ENCODE results near the gene SLC25A26. TPM values are rescaled to one million over a fixed set of nuclear protein-coding genes. Genes with fewer than 3 reads are reported as not detected.
"Not testable (repeated sequence)": the region's sequence is repeated elsewhere in the genome, so short reads cannot be mapped to it uniquely, and the experiment has no call there.

SLC25A26 gene
- polyA plus RNA-seq, 1 donor: 26.4 TPM

DNA sequence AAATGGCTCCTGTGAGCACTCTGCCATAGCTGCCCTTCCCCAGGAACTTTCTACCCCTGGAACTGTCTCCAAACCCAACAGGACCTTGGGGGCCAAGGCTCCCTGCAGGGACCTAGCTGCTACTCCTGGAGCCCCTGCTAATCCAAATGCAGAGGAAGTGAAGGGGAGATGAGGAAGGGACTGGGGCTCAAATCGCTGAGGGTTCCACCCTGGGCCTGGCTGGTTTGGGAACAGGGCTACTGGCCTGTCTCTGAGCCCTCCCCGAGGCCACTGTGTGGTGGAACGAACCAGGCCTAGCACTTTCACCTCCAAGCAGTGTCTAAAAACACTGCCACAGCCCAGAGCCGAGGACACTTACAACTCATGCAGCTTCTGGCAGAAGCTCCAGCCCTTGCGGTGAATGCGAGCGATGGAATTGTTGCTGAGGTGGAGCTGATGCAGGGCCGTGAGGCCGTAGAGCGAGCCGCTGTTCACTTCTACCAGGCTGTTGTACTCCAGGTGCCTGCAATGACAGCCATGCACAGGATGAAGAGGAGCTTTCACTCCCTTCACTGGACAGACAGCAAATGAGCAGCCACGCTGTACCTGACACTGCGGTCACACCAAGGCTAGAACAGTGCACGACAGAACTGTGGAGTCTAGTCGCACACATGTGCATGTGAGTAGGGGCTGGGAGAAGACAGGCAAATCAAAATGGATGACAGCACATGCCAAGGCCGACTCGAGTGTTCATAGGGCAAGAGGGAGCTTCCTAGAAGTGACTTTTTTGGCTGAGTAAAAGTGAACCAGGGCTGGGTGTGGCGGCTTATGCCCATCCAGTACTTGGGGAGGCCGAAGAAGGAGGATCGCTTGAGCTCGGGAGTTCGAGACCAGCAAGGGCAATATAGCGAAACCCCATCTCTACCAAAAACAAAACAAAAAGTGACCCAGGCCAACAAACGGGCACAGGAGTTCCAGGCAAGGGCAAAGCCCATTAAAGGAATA lies 189.3 kb downstream of the SLC25A26 start:
- no peak for DNase-seq (ENCODE audit: low read depth)

- DNase-seq (ENCODE audit: low read depth): no peak
Measured at GRCh38 chr3:66410976-66411375, 190.2 kb downstream of the SLC25A26 start.

DNA sequence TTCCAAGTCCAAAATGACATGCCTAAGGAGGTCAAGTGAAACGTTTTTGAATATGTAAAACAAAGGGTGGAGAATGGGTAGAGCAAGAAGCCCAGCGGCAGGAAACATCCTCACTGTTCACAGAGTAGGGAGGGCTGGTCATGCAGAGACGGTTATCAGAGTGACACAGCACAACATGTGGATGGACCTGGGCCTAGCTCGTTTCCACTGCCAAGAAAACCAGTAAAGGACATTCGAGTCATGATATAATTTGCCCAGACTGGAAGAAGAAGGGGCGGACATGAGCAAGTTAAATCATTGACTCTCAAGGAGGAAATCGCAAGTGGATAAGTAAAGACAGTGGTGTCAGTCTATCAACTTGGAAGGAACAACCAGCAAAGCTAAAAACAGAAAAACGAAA lies 190.7 kb downstream of the SLC25A26 start:
- DNase-seq (ENCODE audit: low read depth): no peak

DNA sequence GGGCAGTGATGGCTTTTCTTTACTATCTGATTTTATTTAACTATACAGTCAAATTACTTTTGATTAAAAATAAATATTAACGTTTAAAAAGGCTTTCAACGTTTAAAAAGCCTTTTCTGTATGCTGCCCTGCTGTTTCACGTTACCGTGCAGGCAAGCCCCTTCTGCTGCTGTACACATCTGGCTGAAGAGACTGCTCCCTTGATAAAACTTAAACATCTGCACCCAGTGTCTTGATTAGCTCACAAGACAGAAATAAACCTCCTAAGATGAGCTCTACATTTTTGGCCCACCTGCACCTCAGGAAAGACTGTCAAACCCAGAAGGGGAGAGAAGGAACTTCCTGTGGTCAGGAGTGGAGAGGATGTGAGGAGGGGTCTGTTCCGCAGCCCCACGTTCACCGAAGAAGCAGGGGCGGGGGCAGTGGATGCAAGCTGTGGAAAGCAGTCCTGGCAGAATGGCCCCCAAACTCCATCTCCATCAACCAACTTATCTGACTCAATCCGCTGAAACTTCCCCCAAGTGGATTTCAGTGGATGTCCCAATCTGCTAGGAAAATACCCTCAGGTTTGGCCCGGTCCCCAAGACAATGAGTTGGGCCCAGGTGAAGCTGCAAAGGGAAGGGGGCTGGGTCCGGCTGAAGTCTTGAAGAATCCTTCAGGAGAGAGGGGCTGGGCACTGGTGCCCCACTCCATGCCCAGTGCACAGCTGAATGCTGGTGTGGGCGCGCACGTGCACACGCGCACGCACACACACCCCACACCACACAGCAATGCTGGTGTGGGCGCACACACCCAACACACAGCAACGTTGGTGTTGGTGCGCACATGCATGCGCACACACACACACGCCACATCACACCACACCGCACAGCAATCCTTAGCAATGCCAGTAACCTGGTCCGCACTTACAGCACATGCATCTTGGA lies 191.4 kb downstream of the SLC25A26 start:
- DNase-seq (ENCODE audit: low read depth): no peak

DNA sequence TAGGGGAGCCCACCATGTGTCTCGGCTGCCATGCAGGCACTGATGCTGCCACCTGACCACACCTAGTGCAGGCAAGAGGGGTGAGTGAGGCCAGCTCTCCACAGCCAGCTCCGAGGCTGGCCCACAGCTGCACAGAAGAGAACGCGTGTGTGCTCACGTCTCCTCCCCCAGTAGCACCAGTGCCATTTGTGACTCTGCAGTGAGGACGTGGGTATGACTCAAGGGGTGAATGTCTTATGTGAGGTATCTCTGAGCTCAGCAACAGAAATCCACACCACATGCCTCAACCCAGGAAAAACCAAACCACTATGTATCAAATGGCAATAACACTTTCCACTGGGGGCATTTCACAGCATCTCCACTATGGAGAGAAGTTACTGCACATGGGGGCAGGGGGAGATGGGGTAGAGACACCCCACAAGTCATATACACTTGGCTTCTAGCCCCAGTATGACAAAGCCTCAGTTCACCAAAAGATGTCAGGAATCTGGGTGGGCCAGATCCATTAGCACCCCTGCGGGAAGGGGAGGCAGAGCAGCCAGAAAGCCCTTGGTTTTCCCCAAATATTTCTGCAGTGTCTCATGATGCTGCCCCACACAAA lies 192.4 kb downstream of the SLC25A26 start:
- no peak for DNase-seq (ENCODE audit: low read depth)

DNA sequence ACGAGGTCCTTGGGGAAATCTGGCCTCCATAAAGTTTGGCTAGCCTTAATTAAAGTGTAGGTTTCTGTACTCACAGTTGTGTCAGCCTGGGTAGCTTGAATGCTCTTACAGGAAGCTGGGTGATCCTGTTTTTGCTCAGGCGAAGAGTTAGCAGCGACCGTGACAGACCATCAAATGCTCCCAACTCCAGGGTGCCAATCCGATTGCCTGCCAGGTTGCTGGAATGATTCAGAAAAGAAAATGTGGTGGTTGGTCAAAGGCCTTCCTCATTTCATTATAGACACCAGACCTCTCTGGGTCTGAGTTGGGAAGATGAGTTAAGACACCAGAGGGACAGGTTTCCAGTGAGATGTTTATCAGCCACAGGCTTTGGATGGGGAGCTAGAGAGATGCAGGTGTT lies 194.0 kb downstream of the SLC25A26 start:
- no peak for DNase-seq (ENCODE audit: low read depth)

- no peak for DNase-seq (ENCODE audit: low read depth)
Measured at GRCh38 chr3:66415867-66416428, 195.1 kb downstream of the SLC25A26 start.

DNA sequence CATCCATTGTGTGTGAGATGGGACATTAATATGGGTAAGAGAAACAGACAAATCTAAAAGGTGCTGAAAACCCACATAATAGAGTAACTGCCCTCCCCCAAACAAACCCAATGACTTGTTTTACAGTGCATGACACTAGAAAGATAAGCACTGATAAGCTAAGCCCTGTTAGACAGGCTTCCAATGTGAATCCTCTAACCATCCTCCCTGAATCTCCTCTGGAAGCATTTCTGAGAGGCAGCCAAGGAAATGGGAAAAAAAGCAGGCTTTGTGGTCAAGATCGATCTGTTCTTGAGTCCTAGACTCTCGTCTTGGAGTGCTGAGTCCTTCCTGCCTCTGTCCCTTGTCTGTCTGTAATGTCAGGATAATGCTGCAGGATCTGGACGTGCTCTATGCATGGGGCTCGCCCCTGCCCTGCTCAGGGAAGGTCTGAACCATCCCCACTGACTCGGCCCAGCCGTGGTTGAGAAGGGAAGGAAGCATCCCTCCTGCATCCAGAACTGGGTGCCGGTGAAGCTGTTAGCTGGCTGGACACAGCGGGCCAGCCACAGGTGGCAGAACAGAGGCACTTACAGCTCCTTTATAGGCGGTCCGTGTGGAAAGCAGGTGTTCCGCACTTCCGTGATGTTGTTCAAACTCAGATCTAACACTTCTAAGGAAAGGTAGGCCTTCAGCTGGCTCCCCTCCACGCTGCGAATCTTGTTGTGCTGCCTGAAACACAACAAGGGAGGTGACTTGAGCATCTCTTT lies 195.9 kb downstream of the SLC25A26 start:
- no peak for DNase-seq (ENCODE audit: low read depth)

- no peak for DNase-seq (ENCODE audit: low read depth)
Measured at GRCh38 chr3:66418475-66418931, 197.7 kb downstream of the SLC25A26 start.

DNA sequence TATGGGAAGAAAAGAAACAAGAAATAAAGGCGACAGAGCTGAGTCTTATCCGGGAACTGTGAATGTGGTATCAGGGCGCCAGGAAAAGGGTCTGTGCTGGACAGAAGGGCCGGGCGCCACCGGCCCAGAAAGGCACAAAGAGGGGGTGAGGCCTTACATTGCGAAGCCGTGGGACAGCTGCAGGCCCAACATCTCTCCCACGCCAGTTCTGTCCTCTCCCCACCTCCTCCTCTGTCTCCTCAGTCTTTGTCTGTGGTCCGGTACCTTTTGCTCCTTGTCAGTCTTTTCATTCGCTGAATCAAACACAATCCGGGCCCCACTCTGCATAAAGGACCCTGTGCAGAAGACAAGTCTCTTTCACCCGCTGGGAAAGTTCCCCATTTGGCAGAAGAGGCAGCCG lies 198.2 kb downstream of the SLC25A26 start:
- DNase-seq (ENCODE audit: low read depth): no peak

- not testable (repeated sequence) for DNase-seq (ENCODE audit: low read depth)
Measured at GRCh38 chr3:66421144-66421543, 200.3 kb downstream of the SLC25A26 start.

DNA sequence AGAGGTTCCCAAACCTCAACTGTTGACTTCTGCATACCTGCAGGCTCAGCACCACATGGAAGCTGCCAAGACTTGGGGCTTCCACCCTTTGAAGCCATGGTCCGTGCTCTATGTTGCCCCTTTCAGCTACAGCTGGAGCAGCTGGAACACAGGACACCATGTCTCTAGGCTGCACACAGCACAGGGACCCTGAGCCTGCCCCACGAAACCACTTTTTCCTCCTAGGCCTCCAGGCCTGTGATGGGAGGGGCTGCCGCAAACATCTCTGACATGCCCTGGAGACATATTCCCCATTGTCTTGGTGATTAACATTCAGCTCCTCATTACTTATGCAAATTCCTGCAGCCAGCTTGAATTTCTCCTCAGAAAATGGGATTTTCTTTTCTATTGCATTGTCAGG lies 201.1 kb downstream of the SLC25A26 start:
- not testable (repeated sequence) for DNase-seq (ENCODE audit: low read depth)

GRCh38 chr3:66423791-66424190 lies 203.0 kb downstream of the SLC25A26 start:
- no peak for DNase-seq (ENCODE audit: low read depth)

GRCh38 chr3:66425032-66425431 lies 204.2 kb downstream of the SLC25A26 start:
- no peak for DNase-seq (ENCODE audit: low read depth)

DNA sequence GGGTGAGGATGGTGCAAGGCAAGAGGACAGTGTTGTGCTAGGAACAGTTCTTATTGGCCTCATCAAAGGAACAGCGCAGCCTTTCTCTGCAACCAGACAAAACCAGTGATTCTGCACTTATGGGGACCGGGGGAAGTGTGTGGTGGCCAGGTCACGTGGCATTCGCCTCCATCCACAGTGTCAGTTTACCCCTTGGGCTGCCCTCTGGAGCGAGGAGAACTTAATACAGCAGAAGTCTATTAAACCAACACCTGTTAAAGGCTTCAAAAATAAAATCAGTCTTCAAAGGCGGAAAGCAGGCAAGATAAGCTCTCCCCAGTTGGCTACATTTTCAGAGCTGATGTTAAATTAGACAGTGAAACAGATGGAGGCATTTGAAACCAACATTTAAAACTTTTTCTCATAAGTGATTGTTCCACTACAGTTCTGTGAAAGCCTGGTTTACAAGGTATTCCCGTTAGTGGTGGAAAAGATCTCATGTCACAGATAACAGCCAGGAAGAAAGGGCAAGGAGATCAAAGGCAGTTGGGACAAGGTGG lies 204.8 kb downstream of the SLC25A26 start:
- DNase-seq (ENCODE audit: low read depth): no peak

GRCh38 chr3:66426135-66426534 lies 205.3 kb downstream of the SLC25A26 start:
- no peak for DNase-seq (ENCODE audit: low read depth)

DNA sequence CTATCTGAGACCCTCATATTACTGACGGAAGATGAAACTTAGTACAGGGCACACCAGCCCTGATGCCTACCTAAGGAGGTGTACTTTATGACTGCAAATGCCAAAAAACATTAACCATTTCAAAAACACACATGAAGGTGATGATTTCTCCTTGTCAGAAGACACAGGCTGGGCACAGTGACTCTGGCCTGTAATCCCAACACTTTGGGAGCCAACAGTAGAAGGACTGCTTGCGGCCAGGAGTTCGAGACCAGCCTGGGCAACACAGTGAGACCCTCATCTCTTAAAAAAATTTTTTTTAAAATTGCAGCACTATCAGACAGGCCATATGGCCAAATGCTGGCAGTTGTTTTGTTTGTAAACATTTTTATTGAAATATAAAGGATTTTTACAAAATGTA lies 206.6 kb downstream of the SLC25A26 start:
- no peak for DNase-seq (ENCODE audit: low read depth)

- no peak for DNase-seq (ENCODE audit: low read depth)
Measured at GRCh38 chr3:66427951-66428474, 207.2 kb downstream of the SLC25A26 start.
